Motor neuron (in vitro differentiated cells): Measurements from ENCODE around the gene MGAT5. TPM values are rescaled to one million over a fixed set of nuclear protein-coding genes. Genes with fewer than 3 reads are reported as not detected.

Experiments used
- ATAC-seq, 8 experiments: fragments of 200-7000 bp; cut with Tn5 transposase; replicated peaks in 6 of 8; 2 replicates each; pipeline ENCODE4 v1.8.0; 2021; ENCODE audit warnings: mild to moderate bottlenecking in 8 of 8, moderate library complexity in 8 of 8
- H3K27ac ChIP-seq, 2 donors: fragments of 250-450 bp; sonication (Bioruptor Pico); 2 replicates each; pipeline ENCODE4 v1.9.0; 2021; ENCODE audit warnings: antibody characterized with exemption in 2 of 2, mild to moderate bottlenecking in 2 of 2, moderate library complexity in 1 of 2
- H3K4me1 ChIP-seq, 2 donors: fragments of 250-450 bp; sonication (Bioruptor Pico); replicated peaks in 1 of 2; 2 replicates each; pipeline ENCODE4 v1.6.1; 2021; ENCODE audit warnings: antibody characterized with exemption in 2 of 2, mild to moderate bottlenecking in 2 of 2, moderate library complexity in 1 of 2
- H3K4me3 ChIP-seq, 5 donors: fragments of 250-450 bp; sonication (Bioruptor Pico); 2 replicates each; pipeline ENCODE4 v1.9.0; 2021; ENCODE audit warnings: antibody characterized with exemption in 5 of 5, mild to moderate bottlenecking in 5 of 5, moderate library complexity in 4 of 5
- WGBS, 10 experiments: fragments of 450-650 bp; shearing (Covaris generic); methylation state at CpG; one replicate each; pipeline ENCODE4 v1.0.0; 2022; 5-methylcytosine and 5-hydroxymethylcytosine counted together
- in situ Hi-C, 9 experiments: fragments of 400-800 bp; cut with MboI; loops; one replicate each; pipeline ENCODE4 v1.15.0; 2021; ENCODE audit warnings: low sequenced_read_pairs in 9 of 9, low pct_unique_long_range_greater_than_20kb in 2 of 9; ENCODE audit not compliant: unreplicated experiment in 9 of 9
- total RNA-seq, 8 experiments: library from RNA; unstranded; fragments of 300-600 nt; gene quantifications; 2 replicates each; pipeline versions ENCODE4 v1.2.3 to v1.2.4, GENCODE V29; 2022

The MGAT5 gene
- total RNA-seq, 8 experiments from 2014 or later: 10.3 to 54.4 (median 33.6) TPM

- no peak overlapping the region for H3K27ac ChIP-seq
- 80 to 100% (median 100%) methylated on average over 1 to 3 of the region's 3 CpGs; no CpG with 5 or more reads in 3 of the 10 experiments for WGBS, 10 experiments
- no peak overlapping the region for H3K4me3 ChIP-seq
- in situ Hi-C loops: no loop called here
- ATAC-seq: no peak
- peaks cover 0 to 20% of the 10 kb centered on the region in 2 donors for H3K4me1 ChIP-seq
Measured at GRCh38 chr2:134320930-134321329, 67.1 kb downstream of the MGAT5 start.

- 63 to 100% (median 85%) methylated on average over 1 of the region's 1 CpG; no CpG with 5 or more reads in 2 of the 10 experiments for WGBS, 10 experiments
- no peak for ATAC-seq
- peaks cover 0 to 20% of the 10 kb centered on the region in 2 donors for H3K4me1 ChIP-seq
- in situ Hi-C loops: no loop called here
- no peak overlapping the region for H3K4me3 ChIP-seq
- H3K27ac ChIP-seq: no peak overlapping the region
Measured at GRCh38 chr2:134323777-134324176, 69.9 kb downstream of the MGAT5 start.

- in situ Hi-C loops: no loop called here
- Histone ChIP-seq H3K27ac (no peak overlapping the region), H3K4me3 (no peak overlapping the region), H3K4me1 (peaks cover 0 to 20% of the 10 kb centered on the region in 2 donors)
- WGBS, 10 experiments: 50 to 97% (median 83%) methylated on average over 2 to 4 of the region's 4 CpGs; no CpG with 5 or more reads in 1 of the 10 experiments
- peak in 4 of 8 experiments; percentile 18 to 51 (median 36) for ATAC-seq
Measured at GRCh38 chr2:134324430-134324829, 70.6 kb downstream of the MGAT5 start.

GRCh38 chr2:134324947-134325346 is 71.1 kb downstream of the MGAT5 start:
- in situ Hi-C loops: no loop called here
- no peak overlapping the region for H3K27ac ChIP-seq
- WGBS, 10 experiments: 25 to 100% (median 100%) methylated on average over 1 of the region's 1 CpG; no CpG with 5 or more reads in 1 of the 10 experiments
- no peak overlapping the region for H3K4me3 ChIP-seq
- no peak for ATAC-seq
- peaks cover 0 to 20% of the 10 kb centered on the region in 2 donors for H3K4me1 ChIP-seq

- in situ Hi-C loops: no loop called here
- no peak overlapping the region for H3K27ac ChIP-seq
- no peak overlapping the region for H3K4me3 ChIP-seq
- ATAC-seq: no peak
- WGBS, 10 experiments: 88 to 100% (median 100%) methylated on average over 1 of the region's 1 CpG; no CpG with 5 or more reads in 1 of the 10 experiments
- H3K4me1 ChIP-seq: peaks cover 0 to 20% of the 10 kb centered on the region in 2 donors
Measured at GRCh38 chr2:134325696-134326095, 71.8 kb downstream of the MGAT5 start.

- in situ Hi-C loops: no loop called here
- Histone ChIP-seq H3K4me1 (peaks cover 0 to 20% of the 10 kb centered on the region in 2 donors), H3K4me3 (no peak overlapping the region), H3K27ac (no peak overlapping the region)
- 40 to 100% (median 97%) methylated on average over 1 to 2 of the region's 2 CpGs for WGBS, 10 experiments
- ATAC-seq: peak in 4 of 8 experiments; percentile 12 to 59 (median 25)
Measured at GRCh38 chr2:134327367-134327766, 73.5 kb downstream of the MGAT5 start.

- no peak overlapping the region for H3K4me3 ChIP-seq
- WGBS, 10 experiments: 93 to 100% (median 100%) methylated on average over 1 to 3 of the region's 3 CpGs; no CpG with 5 or more reads in 2 of the 10 experiments
- no peak overlapping the region for H3K27ac ChIP-seq
- H3K4me1 ChIP-seq: peaks cover 0 to 20% of the 10 kb centered on the region in 2 donors
- in situ Hi-C loops: no loop called here
- ATAC-seq: no peak
Measured at GRCh38 chr2:134331081-134331480, 77.2 kb downstream of the MGAT5 start.

- ATAC-seq: no peak
- WGBS, 10 experiments: 58 to 100% (median 93%) methylated on average over 1 to 3 of the region's 3 CpGs; no CpG with 5 or more reads in 1 of the 10 experiments
Measured at GRCh38 chr2:134333646-134334189, 79.8 kb downstream of the MGAT5 start.

GRCh38 chr2:134334542-134335353 is 80.9 kb downstream of the MGAT5 start:
- no peak overlapping the region for H3K27ac ChIP-seq
- in situ Hi-C loops: no loop called here
- H3K4me3 ChIP-seq: no peak overlapping the region
- ATAC-seq: no peak
- WGBS, 10 experiments: 33 to 100% (median 63%) methylated on average over 1 to 3 of the region's 3 CpGs; no CpG with 5 or more reads in 1 of the 10 experiments
- H3K4me1 ChIP-seq: peaks cover 0 to 26% of the 10 kb centered on the region in 2 donors

More at GRCh38 chr2:134333646-134334189, 79.8 kb downstream of the MGAT5 start:
- Histone ChIP-seq H3K4me1 (peaks cover 0 to 26% of the 10 kb centered on the region in 2 donors), H3K4me3 (no peak overlapping the region), H3K27ac (no peak overlapping the region)
- in situ Hi-C loops: no loop called here

GRCh38 chr2:134335601-134336000 is 81.7 kb downstream of the MGAT5 start:
- Histone ChIP-seq H3K4me3 (no peak overlapping the region), H3K4me1 (peaks cover 0 to 26% of the 10 kb centered on the region in 2 donors), H3K27ac (no peak overlapping the region)
- WGBS, 10 experiments: 67 to 100% (median 82%) methylated on average over 1 of the region's 1 CpG; no CpG with 5 or more reads in 6 of the 10 experiments
- in situ Hi-C loops: no loop called here
- no peak for ATAC-seq

- Histone ChIP-seq H3K4me1 (peaks cover 0 to 26% of the 10 kb centered on the region in 2 donors), H3K4me3 (no peak overlapping the region), H3K27ac (no peak overlapping the region)
- 63 to 100% (median 80%) methylated on average over 1 to 4 of the region's 4 CpGs; no CpG with 5 or more reads in 2 of the 10 experiments for WGBS, 10 experiments
- in situ Hi-C loops: no loop called here
- peak in 1 of 8 experiments; percentile 56 for ATAC-seq
Measured at GRCh38 chr2:134336352-134336751, 82.5 kb downstream of the MGAT5 start.

- Histone ChIP-seq H3K4me1 (peaks cover 0 to 26% of the 10 kb centered on the region in 2 donors), H3K4me3 (no peak overlapping the region), H3K27ac (no peak overlapping the region)
- ATAC-seq: peak in 2 of 8 experiments; percentile 25 to 94
- 35 to 100% (median 100%) methylated on average over 1 to 3 of the region's 3 CpGs; no CpG with 5 or more reads in 1 of the 10 experiments for WGBS, 10 experiments
- in situ Hi-C loops: no loop called here
Measured at GRCh38 chr2:134336921-134337320, 83.0 kb downstream of the MGAT5 start.

GRCh38 chr2:134337631-134338030 is 83.8 kb downstream of the MGAT5 start:
- no peak overlapping the region for H3K27ac ChIP-seq

More at GRCh38 chr2:134337631-134338030, 83.8 kb downstream of the MGAT5 start:
- peaks cover 0 to 26% of the 10 kb centered on the region in 2 donors for H3K4me1 ChIP-seq
- ATAC-seq: no peak
- no peak overlapping the region for H3K4me3 ChIP-seq
- WGBS, 10 experiments: 0 to 100% (median 66%) methylated on average over 1 of the region's 1 CpG; no CpG with 5 or more reads in 4 of the 10 experiments
- in situ Hi-C loops: no loop called here
